Body of pancreas (tissue), 4 donors: ENCODE results near the gene TTC16. TPM values are rescaled to one million over a fixed set of nuclear protein-coding genes. Genes with fewer than 3 reads are reported as not detected.

Experiments
- ATAC-seq: fragments of 150-250 bp; one replicate; pipeline ENCODE4 v1.9.1; 2016
- DNase-seq, 4 donors: peaks; one replicate each; pipeline ENCODE4 v3.0.0-alpha.2; 2019
- H3K27ac ChIP-seq, 4 donors: fragments of 200-600 bp; sonication (generic); 1 replicate in 3 of 4; 2 replicates in 1 of 4; pipeline versions ENCODE4 v1.5.1 to v1.6.1; 2016 to 2019; ENCODE audit warnings: mild to moderate bottlenecking in 1 of 4, mixed read lengths in 1 of 4, moderate library complexity in 1 of 4
- H3K27me3 ChIP-seq, 2 donors: fragments of 200-600 bp; sonication (generic); one replicate each; pipeline ENCODE4 v1.6.0; 2016; ENCODE audit warnings: mild to moderate bottlenecking in 1 of 2
- H3K36me3 ChIP-seq, 2 donors: fragments of 200-600 bp; sonication (generic); replicated peaks in 1 of 2; 2 replicates each; pipeline ENCODE4 v1.5.1; 2016; ENCODE audit warnings: low read depth in 2 of 2; ENCODE audit not compliant: insufficient read depth in 1 of 2
- H3K4me1 ChIP-seq: fragments of 200-600 bp; sonication (generic); one replicate; pipeline ENCODE4 v1.6.0; 2016
- H3K4me3 ChIP-seq, 2 donors: fragments of 200-600 bp; sonication (generic); 1 replicate in 1 of 2; 2 replicates in 1 of 2; pipeline ENCODE4 v1.5.1; 2016 to 2019
- H3K9me3 ChIP-seq, 3 donors: fragments of 200-600 bp; sonication (generic); 1 replicate in 2 of 3; 2 replicates in 1 of 3; pipeline ENCODE4 v1.5.1; 2016
- CTCF ChIP-seq, 7 experiments: fragments of 450-650 bp in 4 of 7; fragments of 200-600 bp in 3 of 7; sonication (generic) in 3 of 7; IDR thresholded peaks; one replicate each; pipeline ENCODE4 v1.5.1; 2016 to 2019; ENCODE audit warnings: antibody characterized with exemption in 7 of 7
- POLR2A ChIP-seq, 3 donors: fragments of 450-650 bp; IDR thresholded peaks; one replicate each; pipeline ENCODE4 v1.6.1; 2016; ENCODE audit warnings: antibody characterized with exemption in 3 of 3, mild to moderate bottlenecking in 2 of 3
- WGBS, 2 donors: methylation state at CpG; one replicate each; pipeline ENCODE4 v1.1.5; 2017; 5-methylcytosine and 5-hydroxymethylcytosine counted together
- intact Hi-C: fragments of 100-400 bp; cut with DNase I; formaldehyde crosslinking; loops from one replicate; pipeline ENCODE4 v1.15.1; 2023
- total RNA-seq, 2 donors: library from RNA; depleted of rRNA; stranded (reverse); fragments of >200 nt; gene quantifications; one replicate each; pipeline ENCODE4 v1.1.0, GENCODE V29; 2016

The TTC16 gene
- total RNA-seq, 2 donors from 2014 or later = under 0.01 to 0.52 TPM

GRCh38 chr9:127773981-127774380 is 58.1 kb downstream of the TTC16 start:
- Histone ChIP-seq H3K27ac (no peak overlapping the region), H3K27me3 (no peaks in the 10 kb centered on the region), H3K36me3 (no peaks in the 10 kb centered on the region), H3K9me3 (no peaks in the 10 kb centered on the region), H3K4me3 (no peak overlapping the region), H3K4me1 (peaks cover 15% of the 10 kb centered on the region)
- no peak for TF ChIP-seq POLR2A (IDR thresholded peaks at IDR 0.05)
- TF ChIP-seq CTCF (IDR thresholded peaks at IDR 0.05) = no peak
- intact Hi-C loops = no loop called here
- DNase-seq (no peak), ATAC-seq (no peak)
- WGBS, 2 donors = 83 to 85% methylated on average over 7 to 10 of the region's 10 CpGs

GRCh38 chr9:127776195-127776923 is 60.5 kb downstream of the TTC16 start:
- H3K4me3 ChIP-seq = no peak overlapping the region
- peak overlapping the region in 1 of 4 donors; percentile 14 for H3K27ac ChIP-seq
- intact Hi-C loops = loop anchor here (5.0 kb wide), 1 partner anchor 164 kb away; the partner anchor contains the start of gene STXBP1
- no peaks in the 10 kb centered on the region for H3K9me3 ChIP-seq
- 54 to 75% methylated on average over 9 to 11 of the region's 15 CpGs for WGBS, 2 donors
- DNase-seq (peak in 1 of 4 donors; percentile 59), ATAC-seq (no peak)
- H3K4me1 ChIP-seq = peaks cover 5% of the 10 kb centered on the region
- TF ChIP-seq CTCF (IDR thresholded peaks at IDR 0.05) = no peak
- no peak for TF ChIP-seq POLR2A (IDR thresholded peaks at IDR 0.05)
- H3K27me3 ChIP-seq = no peaks in the 10 kb centered on the region
- no peaks in the 10 kb centered on the region for H3K36me3 ChIP-seq

GRCh38 chr9:127776924-127777289 is 61.0 kb downstream of the TTC16 start:
- TF ChIP-seq POLR2A (IDR thresholded peaks at IDR 0.05) (no peak), CTCF (IDR thresholded peaks at IDR 0.05) (no peak)
- Histone ChIP-seq H3K27ac (peak overlapping the region in 1 of 4 donors; percentile 14), H3K27me3 (no peaks in the 10 kb centered on the region), H3K36me3 (no peaks in the 10 kb centered on the region), H3K4me1 (peaks cover under 1% of the 10 kb centered on the region), H3K4me3 (no peak overlapping the region), H3K9me3 (no peaks in the 10 kb centered on the region)
- no peak for ATAC-seq
- 25 to 59% methylated on average over 4 to 5 of the region's 5 CpGs for WGBS, 2 donors
- intact Hi-C loops = loop anchor here (5.0 kb wide), 1 partner anchor 165 kb away; the partner anchor contains the start of gene STXBP1
- DNase-seq = no peak

GRCh38 chr9:127777368-127777980 is 61.6 kb downstream of the TTC16 start:
- Histone ChIP-seq H3K4me1 (no peaks in the 10 kb centered on the region), H3K36me3 (no peaks in the 10 kb centered on the region), H3K27ac (no peak overlapping the region), H3K9me3 (no peaks in the 10 kb centered on the region), H3K27me3 (no peaks in the 10 kb centered on the region), H3K4me3 (no peak overlapping the region)
- TF ChIP-seq CTCF (IDR thresholded peaks at IDR 0.05) = no peak
- no peak for TF ChIP-seq POLR2A (IDR thresholded peaks at IDR 0.05)
- 67 to 86% methylated on average over 15 to 17 of the region's 18 CpGs for WGBS, 2 donors
- intact Hi-C loops = loop anchor here (5.0 kb wide), 1 partner anchor 165 kb away; the partner anchor contains the start of gene STXBP1
- no peak for DNase-seq
- ATAC-seq = no peak
